Hematopoietic multipotent progenitor cell treated with erythropoietin and hydrocortisone succinate and interleukin-3 and kit ligand, for 4 days (in vitro differentiated cells): ENCODE measurements around the gene CLDN2.
"Not testable (repeated sequence)": the region's sequence is repeated elsewhere in the genome, so short reads cannot be mapped to it uniquely, and the experiment has no call there.

Source experiments
- DNase-seq: peaks from one replicate; pipeline ENCODE4 v3.0.0-alpha.2; 2015

Gene CLDN2

DNA sequence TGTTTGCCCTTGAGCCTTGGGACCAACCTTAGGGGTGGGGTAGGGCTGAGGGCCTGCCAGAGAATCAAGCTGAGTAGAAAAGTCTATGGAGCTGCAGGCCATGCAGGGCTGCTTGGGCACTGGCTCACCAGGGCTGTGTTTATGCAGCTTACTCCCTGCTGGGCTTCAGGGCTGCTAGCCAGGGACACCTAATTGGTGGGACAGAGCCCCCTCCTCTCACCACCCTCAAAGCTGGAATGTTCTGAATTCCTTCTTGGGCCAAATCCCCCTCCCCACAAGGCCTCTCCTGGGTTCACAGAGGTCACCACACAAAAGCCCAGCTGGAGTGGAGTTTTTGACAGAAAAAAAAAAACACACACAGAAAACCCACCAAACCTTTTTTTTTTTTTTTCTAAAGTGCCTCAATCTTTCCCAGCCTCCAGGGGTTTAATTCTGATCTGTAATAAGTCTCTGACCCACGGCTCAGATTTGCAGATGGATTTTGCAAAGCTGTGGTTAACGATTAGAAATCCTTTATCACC is at the start of gene CLDN2:
Gene CLDN2 (plus strand): TSS at position 471 of the 521 bp plus-strand sequence. CDS start 7,827 bp downstream, outside the sequence.
- no peak for DNase-seq

DNA sequence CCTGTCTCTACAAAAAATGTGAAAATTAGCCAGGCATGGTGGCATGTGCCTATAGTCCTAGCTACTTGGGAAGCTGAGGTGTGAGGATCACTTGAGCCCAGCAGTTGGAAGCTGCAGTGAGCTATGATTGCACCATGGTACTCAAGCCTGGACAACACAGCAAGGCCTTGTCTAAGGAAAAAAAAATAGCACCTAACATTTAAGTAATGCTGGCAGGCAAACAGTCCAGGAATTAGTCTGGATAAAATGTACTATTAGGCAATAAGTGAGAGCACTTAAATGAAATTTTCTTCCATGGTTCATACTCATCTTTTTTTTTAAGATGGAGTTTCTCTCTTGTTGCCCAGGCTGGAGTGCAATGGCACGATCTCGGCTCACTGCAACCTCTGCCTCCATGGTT is 47.4 kb upstream of the CLDN2 start:
- not testable (repeated sequence) for DNase-seq

DNA sequence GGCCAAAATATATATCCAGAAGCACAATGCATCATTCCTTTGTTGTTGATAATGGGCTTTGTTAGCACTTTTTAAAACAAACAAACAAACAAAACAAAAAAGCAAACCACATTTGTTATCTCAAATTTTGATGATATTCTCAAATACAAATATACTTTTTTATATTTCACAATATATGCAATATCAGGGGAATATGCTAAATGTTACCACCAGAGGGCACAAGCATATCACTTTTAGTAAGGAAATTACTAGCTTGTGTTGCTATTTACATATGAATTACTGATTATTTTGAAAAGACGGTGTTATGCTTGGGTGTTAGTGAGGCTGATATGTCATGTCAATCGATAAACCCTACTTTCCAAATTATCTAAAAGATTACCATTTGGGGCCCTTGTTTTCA is 46.1 kb upstream of the CLDN2 start:
- peak; percentile 63 for DNase-seq

GRCh38 chrX:106875151-106875550 is 45.1 kb upstream of the CLDN2 start:
- DNase-seq, result no peak

- no peak for DNase-seq
Observed at GRCh38 chrX:106889468-106889867, 30.7 kb upstream of the CLDN2 start.

DNA sequence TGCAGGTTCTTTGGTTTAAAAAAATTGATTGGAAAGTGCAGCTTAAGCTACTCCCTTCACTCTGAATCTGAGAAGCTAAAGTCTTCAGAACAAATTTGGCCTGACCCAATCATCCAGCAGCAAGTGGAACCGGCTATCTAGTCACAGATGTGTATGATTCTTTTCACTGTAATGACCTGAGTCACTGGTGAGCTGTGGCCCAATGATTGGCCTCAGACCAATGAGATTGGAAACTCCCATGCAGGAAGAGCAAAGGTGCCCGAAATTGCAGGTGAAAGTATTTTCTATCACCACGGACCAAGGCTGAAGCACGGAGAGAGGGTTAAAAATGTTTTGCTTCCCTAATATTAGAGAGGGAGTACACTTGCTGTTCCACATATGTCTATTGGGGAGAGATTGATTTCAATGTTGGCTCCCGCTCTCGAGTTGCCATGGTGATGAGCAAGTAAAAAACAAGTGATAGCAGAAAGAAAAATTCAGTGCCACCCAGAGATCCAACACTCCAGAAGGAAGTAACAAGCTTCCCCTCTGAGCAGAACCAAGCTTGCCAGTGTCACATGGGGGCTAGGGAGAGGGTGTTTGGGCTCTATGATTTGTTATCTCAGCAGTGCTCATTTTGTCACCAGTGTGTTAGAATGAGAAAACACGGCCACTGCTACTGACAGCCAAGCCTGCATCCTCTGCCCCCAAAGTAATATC is 28.3 kb upstream of the CLDN2 start:
- no peak for DNase-seq

DNA sequence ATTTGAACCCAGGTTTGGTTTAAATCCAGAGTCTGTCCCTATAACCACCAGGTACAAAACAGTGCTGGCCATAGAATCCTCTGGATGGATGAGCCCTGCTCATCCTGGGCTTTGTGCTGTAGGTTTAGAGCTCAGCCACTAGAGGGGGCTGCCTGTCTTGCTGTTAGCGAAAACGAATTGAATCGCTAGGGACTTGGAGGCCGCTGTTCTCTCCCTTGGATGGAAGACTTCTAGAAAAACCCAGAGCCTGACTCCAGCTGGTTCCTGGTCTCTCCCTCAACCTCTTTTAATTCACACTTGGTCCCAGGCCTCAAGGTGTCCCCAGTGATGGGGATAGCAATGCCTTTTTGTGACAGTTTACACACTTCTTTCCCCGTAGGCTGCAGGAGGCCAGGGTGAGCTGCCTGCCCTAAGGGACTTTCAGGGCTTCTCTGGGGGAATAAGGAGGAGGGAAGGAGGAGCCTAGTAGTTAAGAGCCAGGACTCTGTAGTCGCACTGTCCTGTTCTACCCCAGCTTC is 25.8 kb upstream of the CLDN2 start:
- DNase-seq, result peak; percentile 70

- no peak for DNase-seq
Observed at GRCh38 chrX:106894978-106895452, 25.2 kb upstream of the CLDN2 start.

DNA sequence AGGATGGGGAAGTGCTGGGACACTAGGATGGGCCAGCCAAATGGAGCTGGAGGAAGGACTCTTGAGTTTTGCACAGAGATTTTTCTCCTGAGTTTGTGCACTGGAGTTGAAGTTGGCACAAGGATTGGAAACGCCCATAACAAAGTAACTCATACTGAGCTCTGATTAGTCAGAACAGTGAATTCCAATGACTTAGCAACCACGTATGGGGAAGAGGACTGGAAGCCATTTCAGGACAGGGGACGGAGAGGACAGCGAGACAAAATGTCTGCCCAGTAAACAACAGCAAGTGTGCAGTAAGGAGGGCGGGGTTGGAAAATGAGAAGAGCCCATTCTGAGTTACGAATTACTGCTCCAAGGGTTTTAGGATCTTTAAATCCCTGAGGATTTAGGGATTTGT is 22.9 kb upstream of the CLDN2 start:
- no peak for DNase-seq

- DNase-seq, result peak; percentile 72
Observed at GRCh38 chrX:106898462-106898861, 21.7 kb upstream of the CLDN2 start.

- peak; percentile 7 for DNase-seq
Observed at GRCh38 chrX:106899276-106899675, 20.9 kb upstream of the CLDN2 start.

- no peak for DNase-seq
Observed at GRCh38 chrX:106899841-106900240, 20.4 kb upstream of the CLDN2 start.

DNA sequence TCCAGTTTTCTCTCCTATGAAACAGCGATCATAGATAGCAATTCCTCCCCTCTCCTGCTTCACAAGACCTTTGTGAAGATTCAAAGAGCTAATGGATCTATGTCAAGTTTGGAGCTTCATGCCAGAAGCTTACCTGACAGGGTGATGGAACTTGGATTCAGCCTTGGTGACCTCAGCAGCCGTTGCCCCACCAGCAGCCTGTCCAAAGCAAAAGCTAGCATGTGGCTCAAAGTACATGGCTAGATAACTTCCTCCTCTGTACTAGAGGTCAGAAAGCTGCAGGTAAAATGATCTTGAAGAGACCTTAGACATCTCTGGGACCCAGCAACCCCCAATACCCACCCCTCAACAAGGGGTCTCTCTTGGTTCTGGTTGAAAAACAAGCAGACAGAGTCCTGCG is 18.9 kb upstream of the CLDN2 start:
- no peak for DNase-seq

- DNase-seq, result no peak
Observed at GRCh38 chrX:106901781-106902219, 18.4 kb upstream of the CLDN2 start.

DNA sequence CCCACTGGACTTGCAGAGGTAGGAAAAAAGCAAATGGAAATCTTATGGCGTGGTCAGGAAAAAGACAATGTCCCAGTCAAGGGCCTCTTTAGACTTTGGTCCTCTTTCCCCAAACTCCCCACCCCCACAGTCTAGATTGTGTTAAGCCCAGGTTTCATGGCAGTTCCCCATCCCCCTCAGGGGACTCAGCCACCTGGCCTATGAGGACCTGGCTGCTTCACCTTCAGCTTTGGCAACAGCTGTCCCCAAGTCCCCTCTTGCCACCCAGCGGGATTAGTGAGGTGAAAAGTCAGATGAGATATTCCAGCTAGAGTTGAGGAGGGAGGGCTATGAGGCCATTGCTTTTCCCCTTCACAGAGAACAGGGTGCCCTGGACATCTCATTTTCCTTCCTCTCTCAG is 17.5 kb upstream of the CLDN2 start:
- DNase-seq, result no peak

- no peak for DNase-seq
Observed at GRCh38 chrX:106903291-106903824, 16.8 kb upstream of the CLDN2 start, which contains the start of gene RIPPLY1. RIPPLY1 (minus strand) TSS chrX:106903341; CDS start chrX:106903287, 54 bp downstream.

DNA sequence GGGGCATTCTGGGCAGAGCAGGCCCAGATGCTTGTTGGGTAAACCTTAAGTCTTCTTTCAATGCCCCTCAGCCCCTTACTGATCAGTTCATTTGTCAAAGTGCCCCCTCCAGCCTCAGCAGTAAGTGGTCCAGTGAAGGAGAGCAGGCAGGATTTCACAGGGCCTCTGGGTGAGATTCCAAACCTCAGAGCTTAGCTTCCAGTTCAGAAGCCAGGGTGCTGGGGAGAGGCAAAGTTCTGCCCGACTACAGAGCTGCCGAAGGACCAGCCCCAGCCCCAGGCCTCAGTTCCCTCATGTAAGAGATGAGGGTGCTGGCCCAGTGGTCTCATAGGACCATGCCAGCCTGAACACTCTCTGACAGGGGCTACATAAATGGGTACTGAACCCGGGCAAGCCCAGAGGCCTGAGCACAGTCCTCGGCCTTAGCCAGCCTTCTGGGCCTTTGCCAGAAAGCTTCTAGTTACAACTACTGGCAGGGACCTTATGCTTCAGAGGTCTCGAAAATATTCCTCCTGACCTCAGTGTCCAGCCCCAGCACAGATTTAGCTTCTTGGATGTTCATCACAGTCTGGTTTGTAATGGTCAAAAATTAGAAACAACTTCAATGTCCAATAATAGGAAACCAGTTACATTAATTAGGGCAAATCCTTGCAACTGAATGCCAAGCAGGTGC is 16.2 kb upstream of the CLDN2 start:
- DNase-seq, result no peak

- no peak for DNase-seq
Observed at GRCh38 chrX:106905064-106905708, 15.0 kb upstream of the CLDN2 start.

GRCh38 chrX:106906361-106906760 is 13.8 kb upstream of the CLDN2 start:
- DNase-seq, result no peak

DNA sequence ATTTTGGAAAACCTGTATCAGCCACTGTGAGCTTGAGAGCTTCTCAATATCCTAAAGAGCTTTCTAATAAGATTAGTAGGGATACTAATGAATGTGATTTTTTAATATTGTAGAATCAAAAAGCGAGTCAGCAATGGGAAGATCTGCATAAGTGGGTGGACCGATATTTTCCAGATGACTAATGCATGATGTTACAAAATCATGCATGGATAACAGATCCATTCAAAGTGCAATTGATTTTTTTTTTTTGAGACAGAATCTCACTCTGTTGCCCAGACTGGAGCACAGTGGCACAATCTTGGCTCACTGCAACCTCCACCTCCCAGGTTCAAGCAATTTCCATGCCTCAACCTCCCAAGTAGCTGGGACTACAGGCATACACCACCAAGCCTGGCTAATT is 7.3 kb upstream of the CLDN2 start:
- no peak for DNase-seq

- peak; percentile 81 for DNase-seq
Observed at GRCh38 chrX:106917830-106918500, 2.2 kb upstream of the CLDN2 start.

- DNase-seq, result no peak
Observed at GRCh38 chrX:106921637-106922036, 1.4 kb downstream of the CLDN2 start.
